Endothelial cell of umbilical vein (primary cell): ENCODE data around the gene C11orf24. TPM values are rescaled to one million over a fixed set of nuclear protein-coding genes. Genes with fewer than 3 reads are reported as not detected.
A peak's percentile ranks its signal among the peaks of the same experiment; 100 is the strongest.

Experiments used
- BruUV-seq: library from RNA; stranded (reverse); fragments of 400-500 nt; replicated peaks from 2 replicates; lab custom pipeline; 2021; lab: Mats Ljungman, UMichigan
- CTCF ChIA-PET: fragments of 300-600, 350-600 bp; sonication (Branson Sonifier 250); formaldehyde crosslinking; loops from one replicate; lab custom pipeline; 2021; ENCODE audit warnings: antibody characterized with exemption, inconsistent platforms; lab: Charles Lee
- POLR2A ChIA-PET: fragments of 300-600, 350-600 bp; sonication (Branson Sonifier 250); formaldehyde crosslinking; loops from one replicate; lab custom pipeline; 2021; ENCODE audit warnings: antibody characterized with exemption, inconsistent platforms; lab: Charles Lee
- DNase-seq: peaks from one replicate; pipeline ENCODE4 v3.0.0-alpha.2; 2011; ENCODE audit warnings: low read depth, low spot score
- FAIRE-seq: peaks from 2 replicates; lab custom pipeline; 2011; peaks lifted over from hg19 to GRCh38; lab: Jason Lieb, UNC
- H2AFZ ChIP-seq: 2 replicates; pipeline ENCODE4 v1.6.0; 2012; ENCODE audit warnings: low read depth, low read length, control low read depth, inconsistent platforms
- H3K27ac ChIP-seq: 2 replicates; pipeline ENCODE4 v1.5.1; 2011; ENCODE audit warnings: low read depth, mild to moderate bottlenecking, control low read depth, low read length, moderate library complexity; ENCODE audit not compliant: insufficient read depth
- H3K27me3 ChIP-seq, 2 experiments: 2 replicates each; pipeline versions ENCODE4 v1.6.0 to v1.6.1; 2011; ENCODE audit warnings: low read length in 2 of 2, mixed read lengths in 1 of 2; ENCODE audit not compliant: control insufficient read depth in 2 of 2, insufficient read depth in 2 of 2
- H3K36me3 ChIP-seq, 2 experiments: 2 replicates in 1 of 2; 3 replicates in 1 of 2; pipeline ENCODE4 v1.5.1; 2011; ENCODE audit warnings: low read length in 2 of 2, mild to moderate bottlenecking in 1 of 2, moderate library complexity in 1 of 2; ENCODE audit not compliant: control insufficient read depth in 2 of 2, insufficient read depth in 2 of 2; ENCODE audit errors: extremely low read depth in 1 of 2
- H3K4me1 ChIP-seq: 3 replicates; pipeline ENCODE4 v1.5.1; 2011; ENCODE audit warnings: mild to moderate bottlenecking, low read length; ENCODE audit not compliant: control insufficient read depth, insufficient read depth; ENCODE audit errors: extremely low read depth
- H3K4me2 ChIP-seq: 2 replicates; pipeline ENCODE4 v1.6.1; 2011; ENCODE audit warnings: low read length, control low read depth, mixed read lengths; ENCODE audit not compliant: insufficient read depth
- H3K4me3 ChIP-seq, 3 experiments: fragments of 200-600 bp in 1 of 3; sonication (generic), shearing (Covaris generic) in 1 of 3; replicated peaks in 1 of 3; 2 replicates each; pipeline ENCODE4 v1.5.1; 2011 to 2016; ENCODE audit warnings: control low read depth in 3 of 3, low read length in 3 of 3, mild to moderate bottlenecking in 2 of 3, inconsistent platforms in 1 of 3, low read depth in 1 of 3, moderate library complexity in 1 of 3; ENCODE audit not compliant: insufficient read depth in 1 of 3
- H3K79me2 ChIP-seq: 2 replicates; pipeline ENCODE4 v1.6.0; 2012; ENCODE audit warnings: low read length, inconsistent platforms; ENCODE audit not compliant: control insufficient read depth, insufficient read depth
- H3K9ac ChIP-seq: replicated peaks from 2 replicates; pipeline ENCODE3; 2011; ENCODE audit warnings: low read length, control low read depth; ENCODE audit not compliant: insufficient read depth; ENCODE audit errors: extremely low read depth
- H3K9me1 ChIP-seq: replicated peaks from 3 replicates; pipeline ENCODE4 v1.6.0; 2011; ENCODE audit warnings: mild to moderate bottlenecking, low read length; ENCODE audit not compliant: control insufficient read depth, insufficient read depth; ENCODE audit errors: extremely low read depth
- H3K9me3 ChIP-seq: replicated peaks from 2 replicates; pipeline ENCODE4 v1.5.1; 2012; ENCODE audit warnings: low read length, inconsistent platforms; ENCODE audit not compliant: control insufficient read depth, insufficient read depth
- H4K20me1 ChIP-seq: replicated peaks from 2 replicates; pipeline ENCODE3; 2011; ENCODE audit warnings: mild to moderate bottlenecking, low read length; ENCODE audit not compliant: control insufficient read depth, insufficient read depth; ENCODE audit errors: extremely low read depth
- EZH2 ChIP-seq: IDR thresholded peaks from 2 replicates; pipeline ENCODE4 v1.6.1; 2012; ENCODE audit warnings: borderline replicate concordance, low read depth, mild to moderate bottlenecking, moderate library complexity, low read length, inconsistent platforms; ENCODE audit not compliant: severe bottlenecking
- FOS ChIP-seq: IDR thresholded peaks from 2 replicates; pipeline ENCODE4 v1.6.1; 2011; ENCODE audit warnings: mild to moderate bottlenecking, low read length, moderate library complexity, borderline replicate concordance; ENCODE audit not compliant: insufficient read depth
- GATA2 ChIP-seq: IDR thresholded peaks from 2 replicates; pipeline ENCODE4 v1.7.0; 2011; ENCODE audit warnings: low read depth, mild to moderate bottlenecking, moderate library complexity, mixed read lengths, low read length; ENCODE audit not compliant: insufficient read length, insufficient read depth
- JUN ChIP-seq: IDR thresholded peaks from 2 replicates; pipeline ENCODE4 v1.6.1; 2011; ENCODE audit warnings: borderline replicate concordance, low read depth; ENCODE audit not compliant: insufficient read length, insufficient read depth
- MYC ChIP-seq: IDR thresholded peaks from one replicate; pipeline ENCODE4 v1.6.1; 2011; ENCODE audit warnings: mild to moderate bottlenecking, low read depth, low read length
- POLR2AphosphoS5 ChIP-seq: IDR thresholded peaks from 2 replicates; pipeline ENCODE4 v1.6.1; 2012; ENCODE audit warnings: low read depth, mild to moderate bottlenecking, control low read depth, low read length, moderate library complexity; ENCODE audit not compliant: insufficient read depth
- dilution Hi-C: fragments of 300-500 bp; cut with MboI; formaldehyde crosslinking; loops from one replicate; pipeline ENCODE4 v1.15.0; 2019; ENCODE audit warnings: low sequenced_read_pairs; ENCODE audit not compliant: extremely low pct_ligation_motif_present
- intact Hi-C: fragments of 100-400 bp; cut with micrococcal nuclease; formaldehyde crosslinking; loops from one replicate; pipeline ENCODE4 v1.10.0; 2022
- polyA plus RNA-seq, 4 experiments: library from polyadenylated mRNA; depleted of rRNA in 3 of 4; stranded (reverse) in 3 of 4; unstranded in 1 of 4; fragments of >200 nt; gene quantifications; 2 replicates each; pipeline versions ENCODE4 v1.2.1 to v1.2.3, GENCODE V29; 2011 to 2012; ENCODE audit warnings: missing spikeins in 1 of 4
- total RNA-seq: library from RNA; stranded (reverse); gene quantifications from 2 replicates; pipeline ENCODE4 v1.2.3, GENCODE V29; 2021
- TF ChIP-seq, protein P1 (sequence below), 2 donors: IDR thresholded peaks; 1 replicate in 1 of 2; 2 replicates in 1 of 2; pipeline ENCODE4 v1.5.1; 2011; ENCODE audit warnings: low read length in 2 of 2, mild to moderate bottlenecking in 2 of 2, moderate library complexity in 2 of 2, control low read depth in 1 of 2, inconsistent platforms in 1 of 2, low read depth in 1 of 2; ENCODE audit not compliant: insufficient read depth in 1 of 2; ENCODE audit errors: extremely low read depth in 1 of 2
- TF ChIP-seq, protein P2 (sequence below): IDR thresholded peaks from 2 replicates; pipeline ENCODE4 v1.6.1; 2011; ENCODE audit not compliant: insufficient read depth, insufficient read length

The C11orf24 gene
- total and polyA plus RNA-seq, 2 donors (not counting 3 experiments of a cell fraction or from before 2014, with no cell fraction given): 26.4 to 34.1 TPM

DNA sequence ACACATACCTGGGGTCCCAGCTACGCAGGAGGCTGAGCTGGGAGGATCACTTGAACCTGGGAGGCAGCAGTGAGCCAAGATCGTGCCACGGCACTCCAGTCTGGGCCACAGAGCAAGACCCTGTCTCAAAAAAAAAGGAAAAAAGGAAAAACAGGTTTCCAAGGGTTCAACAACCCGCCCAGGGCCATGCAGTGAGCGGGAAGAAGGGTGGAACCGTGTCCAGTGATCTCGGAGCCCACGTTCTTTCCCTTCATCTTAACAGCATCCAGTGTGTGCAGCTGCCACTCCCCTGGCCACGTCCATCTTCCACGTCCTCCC lies 25.7 kb upstream of the C11orf24 start:
- FAIRE-seq (no peak), DNase-seq (no peak)
- H4K20me1 ChIP-seq: no peaks in the 10 kb centered on the region
- peaks cover 0 to 2% of the 10 kb centered on the region in 2 experiments for H3K27me3 ChIP-seq
- H3K36me3 ChIP-seq: no peaks in the 10 kb centered on the region
- H3K9me1 ChIP-seq: no peaks in the 10 kb centered on the region
- no peak overlapping the region for H3K4me2 ChIP-seq
- BruUV-seq: no TSS peak
- dilution Hi-C loops (no loop called here), intact Hi-C loops (loop anchor here (1.0 to 2.0 kb wide), 5 partner anchors 26 to 150 kb away; partner anchors contain the start of gene C11orf24)
- POLR2A ChIA-PET: interaction anchor here (1.4 kb wide), 1 partner anchor 25 kb away, joined by 4 read pairs; the partner anchor contains the start of gene C11orf24
- peaks cover 4% of the 10 kb centered on the region for H3K4me1 ChIP-seq
- H3K27ac ChIP-seq: no peak overlapping the region
- H3K4me3 ChIP-seq: no peak overlapping the region
- no peaks in the 10 kb centered on the region for H3K79me2 ChIP-seq
- TF ChIP-seq EZH2 (no peak), GATA2 (no peak), MYC (no peak), POLR2AphosphoS5 (no peak), JUN (no peak), FOS (no peak)
- TF ChIP-seq, protein P1, sequence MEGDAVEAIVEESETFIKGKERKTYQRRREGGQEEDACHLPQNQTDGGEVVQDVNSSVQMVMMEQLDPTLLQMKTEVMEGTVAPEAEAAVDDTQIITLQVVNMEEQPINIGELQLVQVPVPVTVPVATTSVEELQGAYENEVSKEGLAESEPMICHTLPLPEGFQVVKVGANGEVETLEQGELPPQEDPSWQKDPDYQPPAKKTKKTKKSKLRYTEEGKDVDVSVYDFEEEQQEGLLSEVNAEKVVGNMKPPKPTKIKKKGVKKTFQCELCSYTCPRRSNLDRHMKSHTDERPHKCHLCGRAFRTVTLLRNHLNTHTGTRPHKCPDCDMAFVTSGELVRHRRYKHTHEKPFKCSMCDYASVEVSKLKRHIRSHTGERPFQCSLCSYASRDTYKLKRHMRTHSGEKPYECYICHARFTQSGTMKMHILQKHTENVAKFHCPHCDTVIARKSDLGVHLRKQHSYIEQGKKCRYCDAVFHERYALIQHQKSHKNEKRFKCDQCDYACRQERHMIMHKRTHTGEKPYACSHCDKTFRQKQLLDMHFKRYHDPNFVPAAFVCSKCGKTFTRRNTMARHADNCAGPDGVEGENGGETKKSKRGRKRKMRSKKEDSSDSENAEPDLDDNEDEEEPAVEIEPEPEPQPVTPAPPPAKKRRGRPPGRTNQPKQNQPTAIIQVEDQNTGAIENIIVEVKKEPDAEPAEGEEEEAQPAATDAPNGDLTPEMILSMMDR (IDR thresholded peaks at IDR 0.05; ENCODE audit: extremely low read depth in 1 of 2, insufficient read depth in 1 of 2, low read depth in 1 of 2, low read length in 2 of 2): no peak
- TF ChIP-seq, protein P2, sequence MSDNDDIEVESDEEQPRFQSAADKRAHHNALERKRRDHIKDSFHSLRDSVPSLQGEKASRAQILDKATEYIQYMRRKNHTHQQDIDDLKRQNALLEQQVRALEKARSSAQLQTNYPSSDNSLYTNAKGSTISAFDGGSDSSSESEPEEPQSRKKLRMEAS: no peak
- H3K9me3 ChIP-seq: no peaks in the 10 kb centered on the region
- H2AFZ ChIP-seq: peak overlapping the region; percentile 63
- CTCF ChIA-PET: interaction anchor here (0.9 to 7.1 kb wide), 15 partner anchors 10 to 394 kb away, joined by 3 to 152 read pairs (median 6); partner anchors contain the start of gene C11orf24
- H3K9ac ChIP-seq: no peak overlapping the region
